Spinal cord (tissue), 10 donors: ENCODE measurements around the gene ALDOA. TPM values are rescaled to one million over a fixed set of nuclear protein-coding genes. Genes with fewer than 3 reads are reported as not detected.

Source experiments
- DNase-seq, 6 donors: peaks; one replicate each; pipeline versions ENCODE4 v3.0.0 to v3.0.0-alpha.2; 2013 to 2015; ENCODE audit warnings: low spot score in 6 of 6, low read depth in 4 of 6
- H3K27ac ChIP-seq: one replicate; pipeline ENCODE4 v1.5.1; 2013; ENCODE audit warnings: low read depth, low read length, control low read depth
- H3K27me3 ChIP-seq: one replicate; pipeline ENCODE4 v1.6.1; 2013; ENCODE audit warnings: low read length; ENCODE audit not compliant: control insufficient read depth, insufficient read depth
- H3K36me3 ChIP-seq: one replicate; pipeline ENCODE4 v1.6.1; 2013; ENCODE audit warnings: low read length; ENCODE audit not compliant: control insufficient read depth, insufficient read depth
- H3K4me1 ChIP-seq: one replicate; pipeline ENCODE4 v1.6.1; 2013; ENCODE audit warnings: low read length; ENCODE audit not compliant: control insufficient read depth, insufficient read depth
- H3K4me3 ChIP-seq: one replicate; pipeline ENCODE4 v1.5.1; 2013; ENCODE audit warnings: low read depth, low read length, control low read depth
- H3K9me3 ChIP-seq: one replicate; pipeline ENCODE4 v1.6.1; 2013; ENCODE audit warnings: low read length; ENCODE audit not compliant: control insufficient read depth, insufficient read depth
- WGBS: methylation state at CpG from one replicate; pipeline ENCODE4 v1.1.5; 2013; ENCODE audit warnings: missing lambda C conversion rate; ENCODE audit not compliant: insufficient coverage; 5-methylcytosine and 5-hydroxymethylcytosine counted together
- polyA plus RNA-seq, 2 donors: library from polyadenylated mRNA; unstranded; fragments of 120-200 nt; gene quantifications; one replicate each; pipeline ENCODE4 v1.2.1, GENCODE V29; 2013; ENCODE audit not compliant: insufficient read length in 2 of 2
- total RNA-seq, 2 donors: library from RNA; depleted of rRNA in 1 of 2; stranded (reverse); fragments of 120-200 nt in 1 of 2; fragments of >200 nt in 1 of 2; gene quantifications; one replicate each; pipeline versions ENCODE4 v1.2.3 to v1.2.4, GENCODE V29; 2013 to 2014
- donor health status: healthy.

Gene ALDOA
- total and polyA plus RNA-seq, 4 donors = 264 to 849 (median 713) TPM

DNA sequence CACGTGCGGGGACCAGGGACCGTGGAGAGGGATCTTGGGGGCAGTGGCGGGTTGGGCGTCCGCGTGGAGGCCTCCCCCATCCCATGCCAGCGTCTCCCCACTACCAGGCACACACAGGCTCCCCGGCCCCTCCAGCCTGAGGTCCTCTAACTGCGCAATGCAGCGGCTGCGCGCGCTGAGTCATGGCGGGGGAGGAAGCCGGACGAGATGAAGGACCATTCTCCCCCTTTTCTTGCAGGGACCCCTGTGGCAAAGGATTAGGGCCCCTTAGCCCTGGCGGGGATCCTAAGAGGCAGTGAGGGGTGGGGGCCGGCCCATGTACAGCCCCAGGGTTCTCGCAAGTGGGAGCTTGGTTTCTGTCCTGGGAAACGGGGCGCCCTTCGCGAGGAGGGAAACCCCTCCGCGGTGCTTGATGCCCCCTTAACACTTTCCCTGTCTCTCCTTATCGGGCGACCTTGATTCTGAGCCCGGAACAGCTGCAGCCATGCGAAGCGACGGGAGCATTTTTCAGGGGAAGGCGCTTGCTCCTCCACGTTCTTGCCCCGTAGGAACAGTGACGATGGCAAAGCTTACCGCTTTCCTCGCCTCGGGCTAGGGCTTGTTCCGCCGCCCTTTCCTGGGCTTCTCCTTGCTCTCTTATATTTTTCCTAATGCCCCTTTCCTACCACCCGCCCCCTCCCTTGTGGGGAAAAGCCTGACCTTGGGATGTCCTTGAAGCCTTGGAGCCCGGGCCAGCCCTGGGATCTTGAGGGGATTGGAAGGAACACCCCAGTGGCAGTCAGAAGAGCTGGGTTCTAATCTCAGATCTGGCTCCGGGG, 592 bp downstream of the ALDOA start:
- no peaks in the 10 kb centered on the region for H3K9me3 ChIP-seq
- H3K36me3 ChIP-seq = peaks cover 49% of the 10 kb centered on the region
- peak overlapping the region; percentile 98 for H3K4me3 ChIP-seq
- H3K4me1 ChIP-seq = peaks cover 61% of the 10 kb centered on the region
- peak overlapping the region; percentile 98 for H3K27ac ChIP-seq
- peak in 1 of 6 donors; percentile 27 for DNase-seq
- no peaks in the 10 kb centered on the region for H3K27me3 ChIP-seq
- under 1% methylated on average over 30 of the region's 44 CpGs for WGBS

DNA sequence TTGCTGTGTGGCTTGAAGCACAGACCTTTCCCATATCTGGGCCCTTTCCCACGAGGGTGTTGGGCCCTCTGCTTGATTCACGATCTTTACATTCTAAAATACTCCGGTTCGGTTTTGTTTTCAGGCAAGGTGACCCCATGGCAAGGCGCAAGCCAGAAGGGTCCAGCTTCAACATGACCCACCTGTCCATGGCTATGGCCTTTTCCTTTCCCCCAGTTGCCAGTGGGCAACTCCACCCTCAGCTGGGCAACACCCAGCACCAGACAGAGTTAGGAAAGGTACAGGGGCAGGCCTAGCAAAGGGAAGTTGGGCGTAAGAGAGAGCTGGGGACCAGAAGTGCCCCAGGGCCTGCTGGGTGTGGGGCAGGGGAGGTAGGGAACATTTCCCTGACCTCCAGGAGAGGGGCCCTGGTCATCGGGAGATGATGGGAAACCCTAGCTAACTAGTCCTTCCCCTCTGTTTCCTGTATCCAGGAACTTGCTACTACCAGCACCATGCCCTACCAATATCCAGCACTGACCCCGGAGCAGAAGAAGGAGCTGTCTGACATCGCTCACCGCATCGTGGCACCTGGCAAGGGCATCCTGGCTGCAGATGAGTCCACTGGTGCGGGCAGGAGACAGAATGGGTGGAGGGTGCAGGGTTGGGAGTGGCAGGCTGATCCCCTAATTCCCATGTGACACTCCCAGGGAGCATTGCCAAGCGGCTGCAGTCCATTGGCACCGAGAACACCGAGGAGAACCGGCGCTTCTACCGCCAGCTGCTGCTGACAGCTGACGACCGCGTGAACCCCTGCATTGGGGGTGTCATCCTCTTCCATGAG, 1.4 kb downstream of the ALDOA start:
- Histone ChIP-seq H3K4me1 (peaks cover 61% of the 10 kb centered on the region), H3K27ac (peak overlapping the region; percentile 98), H3K9me3 (no peaks in the 10 kb centered on the region), H3K27me3 (no peaks in the 10 kb centered on the region), H3K36me3 (peaks cover 57% of the 10 kb centered on the region), H3K4me3 (peak overlapping the region; percentile 98)
- WGBS = 45% methylated on average over 11 of the region's 21 CpGs
- no peak for DNase-seq

DNA sequence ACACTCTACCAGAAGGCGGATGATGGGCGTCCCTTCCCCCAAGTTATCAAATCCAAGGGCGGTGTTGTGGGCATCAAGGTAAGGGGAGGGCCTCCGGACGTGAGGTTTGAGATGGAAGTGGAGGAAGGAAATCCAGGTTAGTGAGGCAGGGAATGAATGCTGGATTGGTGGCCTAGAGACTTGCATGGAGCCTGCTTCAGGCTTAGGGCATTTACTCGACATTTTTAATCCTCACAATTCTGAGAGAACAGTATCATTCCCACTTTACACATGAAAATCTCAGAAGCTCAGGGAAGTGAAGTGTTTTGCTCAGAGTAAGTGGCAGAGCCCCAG, 2.0 kb downstream of the ALDOA start:
- peaks cover 61% of the 10 kb centered on the region for H3K4me1 ChIP-seq

DNA sequence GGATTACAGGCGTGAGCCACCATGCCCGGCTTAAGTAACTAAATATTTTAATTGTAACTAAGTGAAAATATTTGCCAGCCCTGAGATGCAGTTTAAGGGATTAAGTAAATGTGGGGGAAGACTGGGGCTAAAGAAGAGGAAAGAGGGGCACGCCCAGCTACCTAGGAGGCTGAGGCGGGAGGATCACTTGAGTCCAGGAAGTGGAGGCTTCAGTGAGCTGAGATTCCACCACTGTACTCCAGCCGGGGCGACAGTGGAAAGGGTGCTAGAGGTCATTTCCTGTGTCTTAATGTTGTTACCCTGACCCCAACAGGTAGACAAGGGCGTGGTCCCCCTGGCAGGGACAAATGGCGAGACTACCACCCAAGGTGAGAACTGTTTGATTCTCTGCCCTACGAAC, 2.8 kb downstream of the ALDOA start:
- DNase-seq = no peak
- H3K27ac ChIP-seq = no peak overlapping the region
- peaks cover 58% of the 10 kb centered on the region for H3K4me1 ChIP-seq
- H3K36me3 ChIP-seq = peaks cover 70% of the 10 kb centered on the region
- H3K27me3 ChIP-seq = no peaks in the 10 kb centered on the region
- 97% methylated on average over 5 of the region's 9 CpGs for WGBS
- H3K4me3 ChIP-seq = no peak overlapping the region
- H3K9me3 ChIP-seq = no peaks in the 10 kb centered on the region

More for the DNA sequence above, 2.0 kb downstream of the ALDOA start:
- Histone ChIP-seq H3K27me3 (no peaks in the 10 kb centered on the region), H3K27ac (no peak overlapping the region), H3K36me3 (peaks cover 63% of the 10 kb centered on the region), H3K4me3 (no peak overlapping the region), H3K9me3 (no peaks in the 10 kb centered on the region)
- no peak for DNase-seq
- WGBS = no CpG with 5 or more reads among the region's 6 CpGs

DNA sequence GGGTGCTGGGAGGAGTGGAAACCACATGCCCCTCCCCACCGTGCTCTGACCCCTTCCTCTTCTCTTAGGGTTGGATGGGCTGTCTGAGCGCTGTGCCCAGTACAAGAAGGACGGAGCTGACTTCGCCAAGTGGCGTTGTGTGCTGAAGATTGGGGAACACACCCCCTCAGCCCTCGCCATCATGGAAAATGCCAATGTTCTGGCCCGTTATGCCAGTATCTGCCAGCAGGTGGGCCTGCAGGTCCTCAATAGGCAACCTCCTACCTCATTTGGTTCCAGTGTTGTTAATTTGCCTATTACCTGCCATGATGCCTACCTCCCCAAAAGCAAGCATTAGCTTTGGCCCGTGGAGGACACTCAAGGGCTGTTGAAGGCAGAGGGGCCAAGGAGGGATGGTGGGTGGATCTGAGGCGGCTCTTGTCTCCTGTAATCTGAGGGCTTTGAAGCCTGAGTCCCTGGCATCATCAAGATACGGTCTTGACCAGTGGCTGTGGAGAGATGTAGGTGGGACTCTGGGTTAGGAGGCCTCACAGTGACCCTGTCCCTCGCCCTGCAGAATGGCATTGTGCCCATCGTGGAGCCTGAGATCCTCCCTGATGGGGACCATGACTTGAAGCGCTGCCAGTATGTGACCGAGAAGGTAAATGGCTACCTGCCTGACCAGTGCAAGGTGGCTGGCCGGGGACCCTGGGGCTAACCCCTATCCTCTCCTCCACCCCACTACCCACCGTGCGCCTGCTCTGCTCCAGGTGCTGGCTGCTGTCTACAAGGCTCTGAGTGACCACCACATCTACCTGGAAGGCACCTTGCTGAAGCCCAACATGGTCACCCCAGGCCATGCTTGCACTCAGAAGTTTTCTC, 3.4 kb downstream of the ALDOA start:
- WGBS = 86% methylated on average over 13 of the region's 17 CpGs
- Histone ChIP-seq H3K36me3 (peaks cover 71% of the 10 kb centered on the region), H3K27me3 (no peaks in the 10 kb centered on the region), H3K9me3 (no peaks in the 10 kb centered on the region), H3K4me1 (peaks cover 51% of the 10 kb centered on the region), H3K4me3 (no peak overlapping the region), H3K27ac (peak overlapping the region; percentile 36)
- DNase-seq = peak in 1 of 6 donors; percentile 30

DNA sequence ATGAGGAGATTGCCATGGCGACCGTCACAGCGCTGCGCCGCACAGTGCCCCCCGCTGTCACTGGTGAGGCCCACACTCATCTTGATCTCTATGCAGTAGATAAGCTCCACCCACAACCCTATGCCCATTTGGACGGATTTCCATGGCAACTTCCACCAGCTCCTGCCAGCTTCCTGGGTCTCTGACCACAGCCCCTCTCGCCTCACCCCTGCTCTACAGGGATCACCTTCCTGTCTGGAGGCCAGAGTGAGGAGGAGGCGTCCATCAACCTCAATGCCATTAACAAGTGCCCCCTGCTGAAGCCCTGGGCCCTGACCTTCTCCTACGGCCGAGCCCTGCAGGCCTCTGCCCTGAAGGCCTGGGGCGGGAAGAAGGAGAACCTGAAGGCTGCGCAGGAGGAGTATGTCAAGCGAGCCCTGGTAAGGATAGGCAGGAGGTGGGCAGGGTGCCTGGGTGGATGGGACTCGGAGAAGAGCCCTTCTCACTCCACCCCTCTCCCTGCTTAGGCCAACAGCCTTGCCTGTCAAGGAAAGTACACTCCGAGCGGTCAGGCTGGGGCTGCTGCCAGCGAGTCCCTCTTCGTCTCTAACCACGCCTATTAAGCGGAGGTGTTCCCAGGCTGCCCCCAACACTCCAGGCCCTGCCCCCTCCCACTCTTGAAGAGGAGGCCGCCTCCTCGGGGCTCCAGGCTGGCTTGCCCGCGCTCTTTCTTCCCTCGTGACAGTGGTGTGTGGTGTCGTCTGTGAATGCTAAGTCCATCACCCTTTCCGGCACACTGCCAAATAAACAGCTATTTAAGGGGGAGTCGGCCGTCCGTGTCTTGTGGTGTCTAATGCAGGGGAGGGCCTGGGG, 4.3 kb downstream of the ALDOA start:
- Histone ChIP-seq H3K27me3 (no peaks in the 10 kb centered on the region), H3K4me3 (no peak overlapping the region), H3K27ac (peak overlapping the region; percentile 36), H3K36me3 (peaks cover 75% of the 10 kb centered on the region), H3K4me1 (peaks cover 43% of the 10 kb centered on the region), H3K9me3 (no peaks in the 10 kb centered on the region)
- DNase-seq = peak in 1 of 6 donors; percentile 77
- 45% methylated on average over 14 of the region's 31 CpGs for WGBS

DNA sequence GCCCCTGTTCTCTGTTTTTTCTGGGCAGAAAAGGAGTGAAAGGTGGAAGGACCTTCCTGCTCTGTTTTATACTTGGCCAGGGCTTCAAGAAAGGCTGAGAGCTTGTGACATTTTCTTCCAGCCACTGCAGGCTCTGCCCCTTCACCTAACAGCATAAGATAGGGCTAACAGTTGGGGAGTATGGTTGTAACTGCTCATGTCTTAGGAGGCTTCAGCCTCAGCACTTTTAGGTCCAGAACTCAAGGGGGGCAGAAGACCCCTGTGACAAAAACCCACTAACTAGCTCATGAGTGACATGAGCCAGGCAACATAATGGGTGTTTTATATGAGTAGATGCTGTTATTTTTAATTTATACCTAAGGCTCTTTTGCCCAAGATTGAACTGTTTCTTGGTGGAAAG, 4.9 kb downstream of the ALDOA start:
- Histone ChIP-seq H3K4me1 (peaks cover 48% of the 10 kb centered on the region), H3K4me3 (no peak overlapping the region), H3K27me3 (no peaks in the 10 kb centered on the region), H3K36me3 (peaks cover 75% of the 10 kb centered on the region), H3K9me3 (no peaks in the 10 kb centered on the region), H3K27ac (peak overlapping the region; percentile 36)
- DNase-seq = no peak

DNA sequence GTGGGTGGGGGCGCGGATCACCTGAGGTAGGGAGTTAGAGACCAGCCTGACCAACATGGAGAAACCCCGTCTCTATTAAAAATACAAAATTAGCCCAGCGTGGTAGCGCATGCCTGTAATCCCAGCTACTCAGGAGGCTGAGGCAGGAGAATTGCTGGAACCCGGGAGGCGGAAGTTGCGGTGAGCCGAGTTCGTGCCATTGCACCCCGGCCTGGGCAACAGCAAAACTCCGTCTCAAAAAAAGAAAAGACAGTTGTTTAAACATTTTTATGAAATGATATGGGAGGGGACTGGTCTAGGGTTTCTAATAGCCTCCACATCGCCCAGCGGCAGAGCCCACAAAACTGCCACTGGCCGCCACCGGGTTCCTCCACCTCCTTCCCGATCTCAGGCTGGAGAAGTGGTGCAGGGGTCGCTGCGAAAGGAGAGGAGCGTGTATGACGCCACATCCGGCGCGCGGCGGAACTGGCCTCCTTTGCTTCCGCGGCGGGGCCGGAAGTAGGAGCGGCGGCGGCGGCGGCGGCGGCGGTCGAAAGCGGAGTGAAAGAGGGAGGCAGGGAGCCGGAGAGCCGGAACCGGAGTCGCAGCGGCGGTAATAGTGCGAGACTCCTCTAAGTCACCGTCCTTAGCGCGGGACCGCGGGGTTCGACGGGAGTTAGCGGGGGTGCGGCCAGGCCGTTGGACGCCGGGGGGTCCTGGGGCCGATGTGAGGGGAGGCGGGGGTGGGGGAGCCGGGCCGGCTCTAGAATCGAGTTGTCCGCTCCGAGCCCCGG, 10.1 kb downstream of the ALDOA start, which contains the start of gene PPP4C:
Gene PPP4C, plus strand, starts transcription at position 492 of the 773 bp plus-strand sequence. CDS start 384 bp downstream, outside the sequence.
- no peaks in the 10 kb centered on the region for H3K9me3 ChIP-seq
- peak within 1 kb of the TSS; percentile 91 for H3K4me3 ChIP-seq
- no peaks in the 10 kb centered on the region for H3K27me3 ChIP-seq
- peak in 5 of 6 donors; percentile 72 to 96 (median 85) for DNase-seq
- under 1% methylated on average over 59 of the region's 67 CpGs for WGBS
- H3K4me1 ChIP-seq = peaks cover 22% of the 10 kb centered on the region
- H3K36me3 ChIP-seq = peaks cover 73% of the 10 kb centered on the region
- peak within 1 kb of the TSS; percentile 88 for H3K27ac ChIP-seq
